ENCODE data around the gene PER2.
A peak's percentile ranks its signal among the peaks of the same experiment; 100 is the strongest.
"Not testable (repeated sequence)": the region's sequence is repeated elsewhere in the genome, so short reads cannot be mapped to it uniquely, and the experiment has no call there.

Gene PER2

GRCh38 chr2:238287737-238288649 is at the start of gene PER2:
Gene PER2, minus strand, starts transcription at chr2:238288610. Its CDS starts 10,674 bp downstream, at chr2:238277936.
- DNase-seq (ENCODE audit: low spot score) (peak; percentile 71), FAIRE-seq (no peak)

DNA sequence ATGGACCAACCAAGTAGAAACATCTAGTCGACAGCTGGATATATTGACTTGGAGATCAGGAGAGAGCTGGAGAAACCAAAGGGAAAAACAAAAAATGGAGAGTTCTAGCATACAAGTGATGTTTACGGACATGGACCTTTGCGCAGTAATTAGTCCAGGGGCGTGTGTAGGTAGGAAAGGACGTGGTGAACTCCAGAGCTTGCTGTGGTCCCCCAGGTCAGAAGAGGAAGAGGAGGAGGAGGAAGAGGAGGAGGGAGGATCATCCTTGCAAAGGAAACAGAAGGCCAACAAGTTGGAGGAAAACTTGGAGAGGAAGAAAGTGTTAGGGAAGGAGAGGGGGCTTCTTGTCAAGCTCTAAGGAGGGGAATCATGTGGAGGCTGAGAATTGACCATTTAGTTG is 49.4 kb upstream of the PER2 start:
- DNase-seq (ENCODE audit: low spot score) (no peak), FAIRE-seq (no peak)

GRCh38 chr2:238336793-238337444 is 48.5 kb upstream of the PER2 start:
- no peak for FAIRE-seq
- no peak for DNase-seq (ENCODE audit: low spot score)

DNA sequence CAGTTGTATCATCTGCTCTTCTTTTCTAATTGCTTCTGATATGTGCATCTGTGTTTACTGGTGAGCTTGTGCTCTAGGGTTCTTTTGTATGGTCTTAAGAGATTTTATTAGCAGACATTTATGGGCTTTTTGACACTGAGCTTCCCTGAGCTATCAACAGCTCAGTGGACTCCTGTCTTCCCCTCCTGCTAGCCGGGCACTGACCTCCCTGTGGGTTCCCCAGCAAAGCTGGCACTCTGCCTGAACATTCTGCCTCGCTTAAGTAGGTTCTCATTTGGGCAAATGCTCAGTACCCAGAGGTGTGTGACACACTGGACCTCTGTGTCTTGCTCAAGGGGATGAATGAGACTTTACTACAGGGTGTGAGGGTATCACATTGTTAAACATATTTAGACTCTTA is 47.7 kb upstream of the PER2 start:
- DNase-seq (ENCODE audit: low spot score) (no peak), FAIRE-seq (no peak)

DNA sequence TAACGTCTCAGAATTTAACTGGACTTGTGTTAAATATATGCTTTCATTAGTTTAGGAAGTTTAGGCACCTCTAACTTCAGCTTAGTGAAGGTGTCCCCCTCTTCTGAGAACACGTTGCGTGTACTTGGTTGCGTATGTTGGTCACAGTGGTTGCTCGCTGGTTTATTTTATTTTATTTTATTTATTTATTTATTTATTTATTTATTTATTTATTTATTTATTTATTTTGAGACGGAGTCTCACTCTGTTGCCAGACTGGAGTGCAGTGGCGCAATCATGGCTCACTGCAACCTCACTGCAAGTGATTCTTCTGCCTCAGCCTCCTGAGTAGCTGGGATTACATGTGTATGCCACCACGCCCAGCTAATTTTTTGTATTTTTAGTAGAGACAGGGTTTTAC is 47.2 kb upstream of the PER2 start:
- not testable (repeated sequence) for DNase-seq (ENCODE audit: low spot score)

GRCh38 chr2:238334885-238335284 is 46.5 kb upstream of the PER2 start:
- no peak for DNase-seq (ENCODE audit: low spot score)
- FAIRE-seq: no peak

More for the DNA sequence above, 47.2 kb upstream of the PER2 start:
- not testable (repeated sequence) for FAIRE-seq

DNA sequence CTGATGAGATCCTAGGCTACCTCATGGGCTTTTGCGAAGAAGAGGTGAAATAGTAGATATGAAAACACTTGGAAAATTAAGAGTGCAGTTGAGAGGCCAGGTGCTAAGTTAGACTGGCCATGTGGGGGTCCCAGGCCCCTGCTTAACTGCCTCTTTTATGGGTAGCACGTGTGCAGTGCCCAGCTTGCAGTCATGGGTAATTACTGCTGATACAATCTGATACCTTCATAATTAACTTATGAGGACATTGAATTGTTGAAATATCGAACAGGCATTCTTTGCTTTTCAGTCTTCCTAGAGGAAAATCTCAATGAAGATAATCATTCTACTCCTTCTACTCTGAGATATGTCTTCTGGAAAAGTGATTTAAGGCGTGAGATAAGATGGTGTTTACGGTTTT is 43.5 kb upstream of the PER2 start:
- no peak for FAIRE-seq
- no peak for DNase-seq (ENCODE audit: low spot score)

DNA sequence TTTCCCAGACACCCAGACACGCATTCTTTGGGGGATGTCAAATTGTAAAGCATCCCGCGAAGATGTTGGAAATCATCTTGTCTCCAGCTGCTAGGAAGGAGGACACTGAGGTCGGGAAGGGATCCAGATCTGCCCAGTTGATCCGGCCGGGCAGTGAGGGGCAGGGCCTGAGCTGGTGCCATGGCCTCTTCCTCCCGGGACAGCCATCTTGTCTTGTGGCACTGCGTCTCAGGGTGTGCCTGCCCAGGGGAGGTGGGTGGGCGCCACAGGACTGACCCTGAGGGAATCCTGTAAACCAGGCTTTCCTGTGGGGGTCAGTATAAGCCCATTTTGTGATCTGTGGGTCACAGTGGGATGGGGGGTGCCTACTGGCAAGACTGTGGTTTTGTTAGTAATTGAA is 42.0 kb upstream of the PER2 start:
- no peak for FAIRE-seq
- no peak for DNase-seq (ENCODE audit: low spot score)

- DNase-seq (ENCODE audit: low spot score) (no peak), FAIRE-seq (no peak)
Observed at GRCh38 chr2:238327751-238328150, 39.3 kb upstream of the PER2 start.

DNA sequence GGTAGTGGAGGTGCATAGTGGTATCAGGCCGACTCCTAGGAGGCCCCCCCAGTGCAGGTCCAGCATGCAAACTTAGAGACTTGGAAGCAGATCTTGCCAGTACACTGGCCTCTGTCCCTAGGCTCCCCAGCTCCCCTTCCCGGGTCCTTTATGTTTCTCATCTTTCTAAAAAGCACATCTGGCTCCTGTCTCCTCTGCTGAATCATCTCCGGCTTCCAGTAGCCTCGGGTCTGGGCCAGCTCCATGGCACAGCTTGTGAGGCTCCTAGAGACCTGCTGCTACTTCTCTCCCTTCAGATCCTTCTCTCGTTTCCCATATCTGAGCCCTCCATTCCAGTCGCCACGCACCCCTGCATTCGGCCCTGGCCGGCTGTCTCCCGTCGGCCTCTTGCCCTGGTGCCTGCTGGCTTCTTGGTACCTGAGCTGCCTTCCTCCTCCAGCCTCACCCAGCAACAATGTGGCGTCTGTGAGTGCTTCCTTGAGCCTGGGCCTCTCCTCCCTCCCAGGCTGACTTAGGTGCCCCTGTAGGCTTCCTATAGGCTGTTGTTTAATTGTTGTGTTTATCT is 38.5 kb upstream of the PER2 start:
- DNase-seq (ENCODE audit: low spot score): no peak
- no peak for FAIRE-seq

GRCh38 chr2:238325694-238326093 is 37.3 kb upstream of the PER2 start:
- DNase-seq (ENCODE audit: low spot score): no peak
- FAIRE-seq: no peak

DNA sequence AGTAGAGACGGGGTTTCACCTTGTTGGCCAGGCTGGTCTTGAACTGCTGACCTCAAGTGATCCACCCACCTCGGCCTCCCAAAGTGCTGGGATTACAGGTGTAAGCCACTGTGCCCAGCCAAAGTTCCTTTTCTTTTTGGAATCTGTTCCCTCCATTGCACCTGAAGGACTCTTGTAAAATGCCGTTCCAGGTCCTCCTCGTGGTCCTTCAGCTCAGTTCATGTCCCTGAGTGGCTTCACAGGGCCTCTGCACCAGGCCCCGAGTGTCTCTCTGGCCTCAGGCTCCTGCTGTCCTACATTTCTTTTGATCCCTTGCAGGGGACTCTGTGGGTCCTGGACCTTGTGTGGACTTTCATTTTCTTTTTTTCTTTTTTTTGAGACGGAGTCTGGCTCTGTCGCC is 35.8 kb upstream of the PER2 start:
- not testable (repeated sequence) for DNase-seq (ENCODE audit: low spot score); FAIRE-seq

DNA sequence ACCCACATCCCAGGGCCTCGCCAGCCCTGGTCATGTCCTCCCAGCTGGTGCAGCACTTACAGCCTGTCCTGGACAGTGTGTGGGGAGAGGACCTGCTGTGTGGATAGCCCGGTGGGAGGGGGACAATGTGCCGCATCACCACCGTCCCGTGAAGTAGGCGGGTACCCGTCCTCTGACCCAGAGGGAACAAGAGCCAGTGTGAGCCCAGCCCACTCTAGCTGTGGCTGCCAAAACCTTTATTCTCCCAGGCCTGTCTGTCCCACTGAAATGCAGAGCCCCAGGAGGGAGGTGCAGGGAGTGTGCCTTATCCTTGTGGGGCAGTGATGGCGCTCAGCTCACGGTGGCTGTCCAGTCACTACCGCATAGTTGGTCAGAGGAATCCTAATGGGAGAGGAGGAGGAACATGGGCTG is 33.6 kb upstream of the PER2 start:
- DNase-seq (ENCODE audit: low spot score): no peak
- FAIRE-seq: no peak

GRCh38 chr2:238321467-238321866 is 33.1 kb upstream of the PER2 start:
- FAIRE-seq (no peak), DNase-seq (ENCODE audit: low spot score) (no peak)

GRCh38 chr2:238320648-238321281 is 32.4 kb upstream of the PER2 start:
- peak; percentile 17 for DNase-seq (ENCODE audit: low spot score)
- no peak for FAIRE-seq

DNA sequence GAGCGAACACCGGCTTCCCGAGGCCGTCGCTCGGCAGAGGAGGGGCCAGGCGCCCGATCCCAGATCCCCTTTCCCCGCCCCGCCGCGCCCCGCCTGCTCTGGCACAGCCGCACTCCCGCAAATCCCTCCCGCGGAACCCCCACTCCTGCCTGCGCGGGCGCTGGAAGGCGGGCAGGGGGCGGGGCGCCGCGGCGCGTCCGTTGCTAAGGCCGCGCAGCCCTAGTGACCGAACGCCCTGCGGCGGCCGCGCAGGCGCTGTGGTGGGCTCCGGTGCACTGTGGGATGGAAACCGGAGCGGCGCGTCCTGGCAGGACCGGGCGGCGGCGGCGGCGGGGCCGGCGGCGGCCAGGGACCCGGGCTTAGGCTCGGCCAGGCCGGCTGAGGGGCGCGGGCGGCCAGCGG is 31.8 kb upstream of the PER2 start, which contains the start of gene TRAF3IP1:
Gene TRAF3IP1 (plus strand): TSS at position 273 of the 402 bp plus-strand sequence. CDS start 145 bp downstream, outside the sequence.
- FAIRE-seq (peak; percentile 62), DNase-seq (ENCODE audit: low spot score) (peak; percentile 97)

DNA sequence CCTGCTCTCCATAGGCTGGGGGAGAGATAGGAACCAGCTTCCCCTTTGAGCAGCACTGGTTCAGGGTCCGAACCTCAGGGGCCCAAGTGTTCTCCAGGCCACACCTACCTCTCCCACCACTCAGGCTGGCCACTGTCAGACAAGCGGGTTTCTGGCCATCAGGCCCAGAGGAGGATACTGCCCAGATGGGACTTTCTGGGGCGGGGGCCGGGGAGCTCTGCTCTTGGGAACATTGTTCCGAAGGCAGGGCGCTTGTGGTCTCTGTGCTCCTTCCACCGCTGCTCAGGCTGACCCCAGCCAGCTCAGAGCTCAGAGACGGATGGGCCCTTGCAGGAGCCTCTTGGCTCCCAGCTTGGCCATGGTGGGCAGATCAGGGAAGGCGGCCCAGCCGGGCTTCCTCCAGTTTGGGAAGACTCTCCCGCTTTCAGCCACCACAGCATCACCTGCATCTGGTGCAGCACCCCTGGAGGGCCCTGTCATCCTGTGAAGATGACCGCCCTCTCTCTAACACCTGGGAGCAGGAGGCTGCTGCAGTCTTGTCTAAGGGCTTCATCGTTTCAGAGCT is 26.7 kb upstream of the PER2 start:
- no peak for FAIRE-seq
- no peak for DNase-seq (ENCODE audit: low spot score)

GRCh38 chr2:238314576-238314975 is 26.2 kb upstream of the PER2 start:
- DNase-seq (ENCODE audit: low spot score): no peak

DNA sequence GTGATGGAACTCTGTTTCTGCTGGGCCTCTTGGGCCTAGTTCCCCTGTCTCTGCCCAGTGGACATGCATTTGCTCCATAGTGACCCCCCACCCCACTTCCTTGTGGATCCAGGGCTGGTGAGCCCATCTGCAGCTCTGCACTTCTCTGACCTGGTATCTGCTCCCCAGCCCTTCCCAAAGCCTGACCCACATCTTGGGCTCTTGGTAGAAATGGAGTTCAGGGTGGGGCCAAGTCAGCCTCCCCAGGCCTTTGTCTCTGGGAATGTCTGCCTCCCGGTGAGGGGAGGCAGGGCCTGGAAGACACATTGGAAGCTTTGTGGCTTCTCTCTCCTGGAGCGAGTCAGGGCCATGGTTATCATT is 25.6 kb upstream of the PER2 start:
- FAIRE-seq (no peak), DNase-seq (ENCODE audit: low spot score) (no peak)

More at GRCh38 chr2:238314576-238314975, 26.2 kb upstream of the PER2 start:
- no peak for FAIRE-seq

- FAIRE-seq (no peak), DNase-seq (ENCODE audit: low spot score) (no peak)
Observed at GRCh38 chr2:238313289-238313990, 25.0 kb upstream of the PER2 start.

DNA sequence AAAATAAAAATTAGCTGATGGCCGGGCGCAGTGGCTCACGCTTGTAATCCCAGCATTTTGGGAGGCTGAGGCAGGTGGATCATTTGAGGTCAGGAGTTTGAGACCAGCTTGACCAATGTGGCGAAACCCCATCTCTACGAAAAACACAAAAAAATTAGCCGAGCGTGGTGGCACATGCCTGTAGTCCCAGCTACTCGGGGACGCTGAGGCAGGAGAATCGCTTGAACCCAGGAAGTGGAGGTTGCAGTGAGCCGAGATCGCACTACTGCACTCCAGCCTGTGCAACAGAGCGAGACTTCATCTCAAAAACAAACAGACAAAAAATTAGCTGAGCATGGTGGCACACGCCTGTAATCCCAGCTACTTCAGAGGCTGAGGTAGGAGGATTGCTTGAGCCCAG is 22.3 kb upstream of the PER2 start:
- FAIRE-seq; DNase-seq (ENCODE audit: low spot score): not testable (repeated sequence)

All from urothelium cell line (cell line).